ENCODE data around the gene DNAJC7. TPM values are rescaled to one million over a fixed set of nuclear protein-coding genes. Genes with fewer than 3 reads are reported as not detected.

The DNAJC7 gene
- total and polyA plus RNA-seq, 9 of the 15 experiments (the other 6 are each of a cell fraction or from before 2014, with no cell fraction given) = 85.8 to 262 (median 157) TPM

DNA sequence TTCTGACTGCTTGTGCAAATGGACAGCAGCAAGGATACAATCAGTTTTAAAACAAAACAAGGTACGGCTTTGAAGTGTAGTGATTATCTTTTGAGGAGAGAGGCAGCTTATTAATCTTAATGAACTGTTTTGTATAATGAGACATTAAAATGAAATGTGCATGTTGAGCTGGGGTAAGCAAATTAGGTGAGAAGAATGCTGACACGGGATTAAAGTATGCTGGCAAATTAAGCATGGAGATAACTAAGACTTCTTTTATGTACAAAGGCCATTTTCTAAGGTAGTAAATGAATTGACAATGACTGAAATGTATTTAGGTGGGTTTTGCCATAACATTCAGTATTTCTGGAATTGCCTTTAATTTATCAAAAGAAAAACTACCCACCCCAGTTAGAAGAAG lies 18.7 kb downstream of the DNAJC7 start:
- Histone ChIP-seq H3K4me3 (no peak overlapping the region), H3K9ac (ENCODE audit: insufficient read depth in 1 of 2, low read depth in 2 of 2, low read length in 2 of 2) (no peak overlapping the region), H3K9me3 (replicated peaks; ENCODE audit: control insufficient read depth, insufficient read depth, low read depth, low read length) (no peaks in the 10 kb centered on the region), H3K27ac (ENCODE audit: extremely low read depth, low read depth, low read length) (no peak overlapping the region), H3K36me3 (ENCODE audit: control insufficient read depth, insufficient read depth, low read length) (peaks cover 89% of the 10 kb centered on the region), H3K27me3 (ENCODE audit: control insufficient read depth in 2 of 2, insufficient read depth in 2 of 2, low read length in 2 of 2) (no peaks in the 10 kb centered on the region), H4K20me1 (replicated peaks; ENCODE audit: control insufficient read depth, insufficient read depth, low read length) (peaks cover 9% of the 10 kb centered on the region; the same call in 1 of the 2 replicates), H2AFZ (ENCODE audit: low read depth, low read length) (no peak overlapping the region), H3K9me1 (ENCODE audit: control insufficient read depth, insufficient read depth, low read length) (no peaks in the 10 kb centered on the region), H3K79me2 (ENCODE audit: control insufficient read depth, insufficient read depth, low read length) (peaks cover 27% of the 10 kb centered on the region), H3K4me1 (replicated peaks in 1 of 2; ENCODE audit: control insufficient read depth in 2 of 2, insufficient read depth in 2 of 2, low read length in 2 of 2) (no peaks in the 10 kb centered on the region; a peak in 1 of 5 replicates), H3K4me2 (ENCODE audit: insufficient read depth, low read length) (no peak overlapping the region)
- ATAC-seq (no peak), FAIRE-seq (no peak), DNase-seq (ENCODE audit: extremely low read depth in 1 of 4, low spot score in 3 of 4) (no peak)
- CTCF ChIA-PET (ENCODE audit: low intra/inter-chr PET ratio) = no interaction called here
- in situ Hi-C loops (cut with MboI) = no loop called here
- intact Hi-C loops (cut with micrococcal nuclease) = no loop called here
- peak; percentile 66 for TF ChIP-seq MAFF (IDR thresholded peaks at IDR 0.05; ENCODE audit: low read length)
- TF ChIP-seq MAFK (IDR thresholded peaks at IDR 0.05; ENCODE audit: low read length) = peak; percentile 62; the same call in 1 of the 2 replicates
- no peak for TF ChIP-seq HCFC1 (IDR thresholded peaks at IDR 0.05; ENCODE audit: low read depth, low read length)
- no peak for TF ChIP-seq ZNF766 (CRISPR knock-in tag; conservative IDR thresholded peaks at IDR 0.05)
- TF ChIP-seq PHF21A (IDR thresholded peaks at IDR 0.05; ENCODE audit: borderline replicate concordance, low read depth) = no peak
- TF ChIP-seq PHTF2 (CRISPR knock-in tag; IDR thresholded peaks at IDR 0.05) = no peak
- no peak for TF ChIP-seq NELFE (IDR thresholded peaks at IDR 0.05; ENCODE audit: insufficient read depth, insufficient read length)
- no peak for TF ChIP-seq HDAC3 (IDR thresholded peaks at IDR 0.05; ENCODE audit: borderline replicate concordance, partially characterized antibody)
- TF ChIP-seq C11orf30 (IDR thresholded peaks at IDR 0.05; ENCODE audit: low read depth) = peak; percentile 66
- peak; percentile 80 for TF ChIP-seq ZNF316 (IDR thresholded peaks at IDR 0.05)
- peak; percentile 41; the same call in 1 of the 2 replicates for TF ChIP-seq MAFG (tag; conservative IDR thresholded peaks at IDR 0.05)
- no peak for TF ChIP-seq ZNF124 (CRISPR knock-in tag; IDR thresholded peaks at IDR 0.05)
- no TSS peak for BruUV-seq (replicated peaks)
- POLR2A ChIA-PET = interaction anchor here (1.3 to 3.9 kb wide), 3 partner anchors 10 to 18 kb away, joined by 3 to 16 read pairs (median 5); partner anchors contain the start of gene DNAJC7
- WGBS (ENCODE audit: insufficient coverage, low coverage, missing lambda C conversion rate) = 35% methylated on average over 2 of the region's 2 CpGs
